HG02840 (cell line): Measurements from ENCODE around the gene BICRA.
"Not testable (repeated sequence)": the region's sequence is repeated elsewhere in the genome, so short reads cannot be mapped to it uniquely, and the experiment has no call there.

ENCODE experiments used
- ATAC-seq: cut with Tn5 transposase; IDR thresholded peaks from one replicate; pipeline ENCODE4 v1.9.1; 2021; ENCODE audit warnings: mild to moderate bottlenecking, moderate library complexity, moderate number of reproducible peaks; ENCODE audit not compliant: unreplicated experiment, low FRiP score

Gene BICRA

DNA sequence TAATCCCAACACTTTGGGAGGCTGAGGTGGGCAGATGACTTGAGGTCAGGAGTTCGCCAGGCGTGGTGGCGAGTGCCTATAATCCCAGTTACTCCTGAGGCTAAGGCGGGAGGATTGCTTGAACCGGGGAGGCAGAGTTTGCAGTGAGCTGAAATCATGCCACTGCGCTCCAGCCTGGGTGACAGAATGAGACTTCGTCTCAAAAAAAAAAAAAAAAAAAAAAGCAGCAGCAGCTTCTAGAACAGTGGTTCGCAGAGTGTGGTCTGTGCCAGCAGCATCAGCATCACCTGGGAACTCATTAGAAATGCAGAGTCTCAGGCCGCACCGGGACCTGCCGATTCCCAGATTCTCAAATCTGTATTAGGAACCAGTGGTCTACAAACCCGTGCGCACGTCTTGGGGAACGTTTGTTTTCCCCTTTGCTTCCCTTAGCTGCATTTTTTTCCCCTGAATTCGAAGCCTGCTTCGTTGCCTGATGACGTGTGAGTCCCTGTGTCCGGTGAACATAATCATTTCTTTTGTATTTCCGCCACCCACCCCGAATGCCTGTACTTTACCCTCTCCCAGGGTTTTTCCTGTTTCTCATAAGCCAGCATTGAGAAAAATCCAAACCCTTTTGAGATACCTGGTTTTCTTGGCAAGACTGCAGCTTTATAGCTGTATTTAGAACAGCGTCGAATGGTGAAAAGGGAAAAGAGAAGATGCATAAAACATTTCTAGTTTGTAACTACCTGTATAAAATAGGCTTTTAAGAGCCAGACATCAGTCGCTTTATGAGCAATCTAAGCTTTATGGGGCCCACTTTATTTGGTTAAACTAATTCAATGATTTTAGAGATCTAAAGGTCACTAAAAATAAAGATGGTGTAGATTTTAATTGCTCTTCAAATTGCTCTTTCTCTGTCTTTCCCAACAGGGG lies 49.8 kb downstream of the BICRA start:
- ATAC-seq: no peak

DNA sequence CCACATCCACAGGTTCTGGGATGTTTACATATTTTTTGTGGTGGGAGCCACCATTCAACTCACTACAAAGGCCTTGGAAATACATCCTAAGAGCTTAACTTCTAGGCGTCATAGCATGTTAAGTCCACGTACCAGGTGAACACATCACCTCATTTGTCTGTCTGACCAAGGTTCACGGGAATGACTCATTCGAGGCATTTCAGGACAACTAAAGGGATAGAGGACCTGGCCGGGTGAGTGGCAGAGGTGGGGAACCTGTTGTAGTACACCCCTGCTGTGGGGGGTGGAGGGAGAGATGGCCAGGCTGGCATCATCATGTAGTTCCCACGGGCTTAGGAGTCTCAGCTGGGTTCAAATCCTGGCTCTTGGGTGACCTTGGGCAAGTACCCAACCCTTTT lies 51.5 kb downstream of the BICRA start:
- no peak for ATAC-seq

DNA sequence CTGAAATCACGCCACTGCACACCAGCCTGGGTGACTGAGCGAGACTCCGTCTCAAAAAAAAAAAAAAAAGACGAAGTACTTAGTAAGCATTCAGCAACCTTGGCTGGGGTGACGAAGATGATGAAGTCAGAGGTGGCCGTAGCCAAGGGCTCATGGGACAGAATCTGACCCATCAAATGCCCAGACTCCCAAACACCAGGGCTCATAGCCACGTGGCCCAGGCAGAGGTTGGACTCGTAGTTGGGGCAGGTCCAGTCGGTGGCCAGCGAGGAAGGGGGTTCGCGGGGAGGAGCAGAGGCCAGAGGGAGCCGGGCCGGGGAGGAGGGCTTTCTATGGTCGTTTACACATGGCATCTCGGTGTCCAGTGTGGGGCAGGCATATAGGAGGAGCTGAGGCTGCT lies 52.2 kb downstream of the BICRA start:
- no peak for ATAC-seq

- ATAC-seq: no peak
Measured at GRCh38 chr19:47661611-47662010, 52.7 kb downstream of the BICRA start.

DNA sequence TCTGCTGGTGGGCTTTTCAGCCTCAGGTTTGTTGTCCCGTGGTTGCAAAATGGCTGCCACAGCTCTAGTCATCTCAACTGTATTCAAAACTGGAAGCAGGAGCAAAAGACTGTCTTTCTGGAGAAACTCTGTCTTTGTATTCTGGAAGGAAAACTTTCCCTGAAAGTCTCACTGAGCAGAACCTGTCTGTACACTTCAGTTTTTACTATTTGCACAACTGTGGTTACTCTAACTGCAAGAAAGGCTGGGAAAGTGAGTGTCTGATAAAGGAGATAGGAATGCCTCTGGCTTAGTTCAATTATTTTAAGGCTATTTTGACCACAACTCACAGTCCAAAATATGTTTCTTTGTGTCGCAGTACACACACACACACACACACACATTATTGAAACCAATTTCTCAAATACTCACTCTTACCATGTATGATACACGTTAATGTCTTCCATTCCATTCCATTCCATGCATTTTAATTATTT lies 54.5 kb downstream of the BICRA start:
- ATAC-seq: no peak

- ATAC-seq: no peak
Measured at GRCh38 chr19:47663911-47664771, 55.2 kb downstream of the BICRA start.

DNA sequence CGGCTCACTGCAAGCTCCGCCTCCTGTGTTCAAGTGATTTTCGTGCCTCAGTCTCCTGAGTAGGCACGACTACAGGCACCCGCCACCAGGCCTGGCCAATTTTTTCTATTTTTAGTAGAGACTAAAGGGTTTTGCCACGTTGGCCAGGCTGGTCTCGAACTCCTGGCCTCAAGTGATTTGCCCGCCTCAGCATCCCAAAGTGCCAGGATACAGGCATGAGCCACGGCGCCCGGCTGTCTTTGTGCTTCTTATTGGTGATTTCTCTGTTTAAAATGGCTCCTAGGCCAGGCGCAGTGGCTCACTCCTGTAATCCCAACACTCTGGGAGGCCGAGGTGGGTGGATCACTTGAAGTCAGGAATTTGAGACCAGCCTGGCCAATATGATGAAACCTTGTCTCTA lies 59.6 kb downstream of the BICRA start:
- not testable (repeated sequence) for ATAC-seq

DNA sequence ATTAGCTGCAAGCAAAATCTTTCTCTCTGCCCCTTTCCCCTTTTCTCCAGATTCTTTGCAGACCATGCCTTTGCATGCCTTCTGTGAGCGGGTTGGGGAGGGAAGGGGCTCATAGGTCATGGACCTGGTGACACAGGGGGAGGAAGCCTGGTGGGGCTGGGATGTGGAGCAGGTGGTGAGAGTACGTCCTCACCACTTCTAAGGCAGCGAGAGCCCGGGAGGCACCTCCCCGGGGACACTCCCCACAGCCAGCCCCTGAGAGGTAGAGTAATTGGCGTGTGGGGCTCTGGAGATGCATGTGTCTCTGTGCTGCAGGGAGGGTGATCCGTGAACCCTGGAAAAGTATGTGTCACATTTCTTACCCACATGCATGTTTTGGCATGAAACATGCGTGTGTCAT lies 61.8 kb downstream of the BICRA start:
- ATAC-seq: no peak

- no peak for ATAC-seq
Measured at GRCh38 chr19:47671499-47671898, 62.6 kb downstream of the BICRA start.

- ATAC-seq: no peak
Measured at GRCh38 chr19:47673426-47673825, 64.5 kb downstream of the BICRA start.

DNA sequence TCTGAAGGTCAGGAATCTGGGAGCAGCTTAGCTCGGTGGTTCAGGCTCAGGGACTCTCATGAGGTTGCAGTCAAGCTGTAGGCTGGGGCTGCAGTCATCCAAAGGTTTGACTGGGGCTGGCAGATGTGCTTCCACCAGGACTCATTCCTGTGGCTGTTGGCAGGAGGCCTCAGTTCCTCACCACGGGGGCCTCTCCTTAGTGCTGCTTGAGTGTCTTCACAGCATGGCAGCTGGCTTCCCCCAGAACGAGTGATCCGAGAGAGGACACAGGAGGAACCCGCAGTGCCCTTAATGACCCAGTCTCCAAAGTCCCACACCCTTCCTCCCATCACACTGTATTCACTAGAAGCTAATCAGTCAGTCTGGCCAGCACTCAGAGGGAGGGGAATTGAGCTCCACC lies 65.6 kb downstream of the BICRA start:
- no peak for ATAC-seq

GRCh38 chr19:47675271-47675670 lies 66.3 kb downstream of the BICRA start:
- ATAC-seq: no peak

DNA sequence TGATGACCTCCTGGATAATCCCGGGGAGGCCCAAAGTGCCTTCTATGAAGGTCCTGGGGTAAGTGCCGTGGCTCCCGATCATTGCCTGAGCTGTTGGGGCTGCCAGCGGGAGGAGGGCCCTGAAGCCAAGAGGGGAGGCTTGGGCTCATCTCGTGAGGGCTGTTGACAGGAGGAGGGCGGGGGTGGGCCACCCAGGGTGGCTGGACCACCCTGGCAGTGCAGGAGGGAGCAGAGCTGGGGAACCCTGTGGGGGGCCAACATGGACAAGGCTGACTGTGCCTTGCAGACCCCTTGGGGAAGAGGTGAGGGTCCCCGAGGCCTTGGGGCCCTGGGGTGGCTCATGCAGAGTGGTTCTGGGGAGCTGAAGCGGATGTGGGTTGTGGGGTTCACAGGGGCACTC lies 66.9 kb downstream of the BICRA start:
- no peak for ATAC-seq

- no peak for ATAC-seq
Measured at GRCh38 chr19:47676811-47677210, 67.9 kb downstream of the BICRA start.

DNA sequence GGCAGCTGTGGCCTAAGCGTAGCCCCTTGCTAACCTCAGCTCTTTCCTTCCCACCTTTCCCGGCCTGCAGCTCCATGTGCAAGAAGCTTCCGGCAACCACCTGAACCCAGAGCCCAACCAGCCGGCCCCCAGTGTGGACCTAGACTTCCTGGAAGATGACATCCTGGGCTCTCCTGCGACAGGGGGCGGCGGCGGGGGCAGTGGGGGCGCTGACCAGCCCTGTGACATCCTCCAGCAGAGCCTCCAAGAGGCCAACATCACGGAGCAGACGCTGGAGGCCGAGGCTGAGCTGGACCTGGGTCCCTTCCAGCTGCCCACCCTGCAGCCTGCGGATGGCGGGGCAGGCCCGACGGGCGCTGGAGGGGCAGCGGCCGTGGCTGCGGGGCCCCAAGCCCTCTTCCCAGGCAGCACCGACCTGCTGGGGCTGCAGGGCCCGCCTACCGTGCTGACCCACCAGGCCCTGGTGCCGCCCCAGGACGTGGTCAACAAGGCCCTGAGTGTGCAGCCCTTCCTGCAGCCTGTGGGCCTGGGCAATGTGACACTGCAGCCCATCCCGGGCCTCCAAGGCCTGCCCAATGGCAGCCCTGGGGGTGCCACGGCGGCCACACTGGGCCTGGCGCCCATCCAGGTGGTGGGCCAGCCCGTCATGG lies 70.4 kb downstream of the BICRA start:
- no peak for ATAC-seq

GRCh38 chr19:47679922-47680857 lies 71.3 kb downstream of the BICRA start:
- ATAC-seq: no peak

- no peak for ATAC-seq
Measured at GRCh38 chr19:47680858-47681332, 72.0 kb downstream of the BICRA start.

DNA sequence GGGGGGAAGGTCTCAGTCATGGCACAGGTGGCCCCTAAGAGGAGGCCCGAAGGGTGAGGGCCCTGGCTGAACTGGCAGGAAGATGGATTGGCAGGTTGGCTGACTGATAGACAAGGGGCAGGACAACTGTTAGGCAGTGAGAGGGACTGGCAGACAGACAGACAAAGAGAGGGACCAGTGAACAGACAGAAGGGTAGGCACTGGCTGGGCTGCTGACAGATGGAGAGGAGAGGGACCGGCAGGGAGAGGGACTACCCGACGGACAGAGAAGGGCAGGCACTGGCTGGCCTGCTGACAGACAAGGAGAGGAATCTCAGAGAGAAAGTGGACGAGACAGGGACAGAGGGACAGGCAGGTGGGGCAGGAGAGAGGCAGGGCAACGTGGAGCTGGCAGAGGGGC lies 72.5 kb downstream of the BICRA start:
- ATAC-seq: no peak

DNA sequence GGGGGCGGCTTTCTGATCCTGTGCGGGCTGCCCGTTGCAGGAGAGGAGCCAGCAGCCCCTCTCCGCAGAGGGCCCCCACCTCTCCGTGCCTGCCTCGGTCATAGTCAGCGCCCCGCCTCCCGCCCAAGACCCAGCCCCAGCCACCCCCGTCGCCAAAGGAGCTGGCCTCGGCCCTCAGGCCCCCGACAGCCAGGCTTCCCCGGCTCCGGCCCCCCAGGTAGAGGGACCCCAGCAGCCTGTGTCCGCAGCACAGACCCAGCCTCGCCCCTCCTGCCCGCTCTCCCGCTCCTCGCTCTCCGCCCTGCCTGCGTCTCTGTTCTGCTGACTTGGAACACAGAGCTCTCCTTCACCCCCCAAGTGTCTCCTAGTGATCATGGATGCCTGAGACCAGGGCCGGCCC lies 73.0 kb downstream of the BICRA start:
- no peak for ATAC-seq

DNA sequence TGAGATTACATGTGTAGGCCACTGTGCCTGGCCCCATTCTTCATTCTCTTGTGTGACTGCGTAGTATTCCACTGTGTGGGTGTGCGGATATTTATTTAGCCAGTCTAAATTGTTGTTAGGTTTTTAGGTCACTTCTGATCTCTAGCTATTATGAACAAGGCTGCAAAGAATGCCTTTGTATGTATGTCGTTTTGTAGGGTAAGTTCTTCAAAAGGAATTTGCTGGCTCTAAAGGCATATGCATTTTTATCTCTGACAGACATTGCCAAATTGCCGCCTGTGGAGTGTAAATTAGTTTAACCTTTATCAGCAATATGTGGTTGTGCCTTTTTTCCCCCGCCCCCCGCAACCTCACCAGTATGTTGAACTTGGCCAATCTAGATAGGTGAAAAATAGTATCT lies 74.0 kb downstream of the BICRA start:
- no peak for ATAC-seq
